WTC11 (cell line): Measurements from ENCODE around the gene BICDL2. TPM values are rescaled to one million over a fixed set of nuclear protein-coding genes. Genes with fewer than 3 reads are reported as not detected.

ENCODE experiments used
- ATAC-seq: fragments of 200-7000 bp; cut with Tn5 transposase; 2 replicates; pipeline ENCODE4 v1.10.0; 2021; ENCODE audit warnings: mild to moderate bottlenecking, moderate library complexity
- CTCF ChIA-PET: fragments of 300-600 bp; sonication (Branson Sonifier 250); formaldehyde crosslinking; loops from one replicate; lab custom pipeline; 2021; ENCODE audit warnings: antibody characterized with exemption; lab: Charles Lee
- POLR2A ChIA-PET: fragments of 350-600 bp; sonication (Branson Sonifier 250); formaldehyde crosslinking; loops from one replicate; lab custom pipeline; 2021; ENCODE audit warnings: antibody characterized with exemption; lab: Charles Lee
- DNase-seq: peaks from one replicate; pipeline ENCODE4 v3.0.0; 2021; ENCODE audit warnings: low spot score
- H3K27ac Mint-ChIP-seq: 2 replicates; pipeline ENCODE4 v1.8.0; 2021; ENCODE audit warnings: mixed read lengths
- H3K27me3 Mint-ChIP-seq: 2 replicates; pipeline ENCODE4 v1.8.0; 2021; ENCODE audit warnings: low read depth, mild to moderate bottlenecking, moderate library complexity, mixed read lengths
- H3K36me3 Mint-ChIP-seq: 2 replicates; pipeline ENCODE4 v1.8.0; 2021; ENCODE audit warnings: mixed read lengths
- H3K4me1 Mint-ChIP-seq: 2 replicates; pipeline ENCODE4 v1.8.0; 2022; ENCODE audit warnings: mixed read lengths
- H3K4me3 Mint-ChIP-seq: 2 replicates; pipeline ENCODE4 v1.8.0; 2021; ENCODE audit warnings: mild to moderate bottlenecking, moderate library complexity, mixed read lengths
- H3K9me3 Mint-ChIP-seq: 2 replicates; pipeline ENCODE4 v1.8.0; 2021; ENCODE audit warnings: mixed read lengths
- ARID4B ChIP-seq: sonication (generic); formaldehyde crosslinking; IDR thresholded peaks from 2 replicates; pipeline ENCODE4 v1.8.0; 2023; ENCODE audit warnings: missing genetic modification reagents, mild to moderate bottlenecking, borderline replicate concordance
- E2F4 ChIP-seq: sonication (generic); formaldehyde crosslinking; IDR thresholded peaks from 2 replicates; pipeline ENCODE4 v1.8.1; 2022; ENCODE audit warnings: low read depth, mild to moderate bottlenecking, moderate library complexity, missing genetic modification reagents, borderline replicate concordance
- ELF4 ChIP-seq: sonication (generic); formaldehyde crosslinking; IDR thresholded peaks from 2 replicates; pipeline ENCODE4 v1.8.1; 2022; ENCODE audit warnings: low read depth, mild to moderate bottlenecking, moderate library complexity, missing genetic modification reagents
- FOXP1 ChIP-seq: sonication (generic); formaldehyde crosslinking; IDR thresholded peaks from 2 replicates; pipeline ENCODE4 v1.8.0; 2022; ENCODE audit warnings: missing genetic modification reagents, mild to moderate bottlenecking, moderate library complexity, borderline replicate concordance
- IRF2 ChIP-seq: sonication (generic); formaldehyde crosslinking; IDR thresholded peaks from 2 replicates; pipeline ENCODE4 v1.8.0; 2022; ENCODE audit warnings: low read depth, missing genetic modification reagents, borderline replicate concordance
- MLX ChIP-seq: sonication (generic); formaldehyde crosslinking; IDR thresholded peaks from 2 replicates; pipeline ENCODE4 v1.8.1; 2023; ENCODE audit warnings: mild to moderate bottlenecking, missing genetic modification reagents, moderate library complexity
- MXD4 ChIP-seq: fragments of 250-450 bp; sonication (Bioruptor Pico); IDR thresholded peaks from 2 replicates; pipeline ENCODE4 v1.8.0; 2021; ENCODE audit warnings: mild to moderate bottlenecking, moderate library complexity, borderline replicate concordance
- NFE2L1 ChIP-seq: sonication (generic); formaldehyde crosslinking; IDR thresholded peaks from 2 replicates; pipeline ENCODE4 v1.8.1; 2023; ENCODE audit warnings: missing genetic modification reagents
- NFYB ChIP-seq: sonication (generic); formaldehyde crosslinking; conservative IDR thresholded peaks from 2 replicates; pipeline ENCODE4 v1.8.0; 2022; ENCODE audit warnings: low read depth, missing genetic modification reagents
- NR3C1 ChIP-seq: sonication (generic); formaldehyde crosslinking; conservative IDR thresholded peaks from 2 replicates; pipeline ENCODE4 v1.8.1; 2023; ENCODE audit warnings: low read depth, mild to moderate bottlenecking, missing genetic modification reagents
- OVOL2 ChIP-seq: fragments of 250-450 bp; sonication (Bioruptor Pico); IDR thresholded peaks from 2 replicates; pipeline ENCODE4 v1.9.0; 2021; ENCODE audit warnings: mild to moderate bottlenecking, borderline replicate concordance
- PRRX2 ChIP-seq: fragments of 250-450 bp; sonication (Bioruptor Pico); IDR thresholded peaks from 2 replicates; pipeline ENCODE4 v1.8.0; 2021; ENCODE audit warnings: mild to moderate bottlenecking
- SOX15 ChIP-seq: fragments of 250-450 bp; sonication (Bioruptor Pico); IDR thresholded peaks from 2 replicates; pipeline ENCODE4 v1.9.0; 2021; ENCODE audit warnings: mild to moderate bottlenecking
- TEAD1 ChIP-seq: sonication (generic); formaldehyde crosslinking; IDR thresholded peaks from 2 replicates; pipeline ENCODE4 v1.8.0; 2022; ENCODE audit warnings: mild to moderate bottlenecking, missing genetic modification reagents
- TEAD4 ChIP-seq: sonication (generic); formaldehyde crosslinking; IDR thresholded peaks from 2 replicates; pipeline ENCODE4 v1.8.0; 2022; ENCODE audit warnings: mild to moderate bottlenecking, missing genetic modification reagents
- USF1 ChIP-seq: sonication (generic); formaldehyde crosslinking; IDR thresholded peaks from 2 replicates; pipeline ENCODE4 v1.8.0; 2022; ENCODE audit warnings: mild to moderate bottlenecking, missing genetic modification reagents
- ZBTB21 ChIP-seq: sonication (generic); formaldehyde crosslinking; IDR thresholded peaks from 2 replicates; pipeline ENCODE4 v1.8.1; 2023; ENCODE audit warnings: mild to moderate bottlenecking, missing genetic modification reagents, borderline replicate concordance
- ZNF232 ChIP-seq: sonication (generic); formaldehyde crosslinking; IDR thresholded peaks from 2 replicates; pipeline ENCODE4 v1.8.0; 2022; ENCODE audit warnings: mild to moderate bottlenecking, missing genetic modification reagents
- ZNF396 ChIP-seq: fragments of 250-450 bp; sonication (Bioruptor Pico); IDR thresholded peaks from 2 replicates; pipeline ENCODE4 v1.8.0; 2021; ENCODE audit warnings: mild to moderate bottlenecking, moderate library complexity, borderline replicate concordance
- ZNF423 ChIP-seq: fragments of 250-450 bp; sonication (Bioruptor Pico); IDR thresholded peaks from 2 replicates; pipeline ENCODE4 v2.1.2; 2022; ENCODE audit warnings: mild to moderate bottlenecking, moderate library complexity
- ZNF532 ChIP-seq: fragments of 250-450 bp; sonication (Bioruptor Pico); IDR thresholded peaks from 2 replicates; pipeline ENCODE4 v1.9.0; 2021; ENCODE audit warnings: mild to moderate bottlenecking, borderline replicate concordance
- ZNF671 ChIP-seq: fragments of 250-450 bp; sonication (Bioruptor Pico); IDR thresholded peaks from 2 replicates; pipeline ENCODE4 v1.8.0; 2021; ENCODE audit warnings: mild to moderate bottlenecking
- total RNA-seq: library from RNA; stranded (reverse); gene quantifications from 3 replicates; pipeline ENCODE4 v1.2.3, GENCODE V29; 2021

BICDL2 gene
- total RNA-seq, 1 experiment from 2014 or later, result 28.2 TPM

- no peak for TF ChIP-seq ZNF532 (CRISPR knock-in tag)
- no peak for TF ChIP-seq TEAD1 (CRISPR knock-in tag)
- no peak for TF ChIP-seq MXD4 (CRISPR knock-in tag)
- TF ChIP-seq NR3C1 (CRISPR knock-in tag), result no peak
- TF ChIP-seq NFYB (CRISPR knock-in tag), result no peak
- TF ChIP-seq TEAD4 (CRISPR knock-in tag), result no peak
- no peak for TF ChIP-seq ZNF423
Measured at GRCh38 chr16:3032624-3033023, 4.1 kb downstream of the BICDL2 start (continued).

GRCh38 chr16:3030222-3031212, 6.2 kb downstream of the BICDL2 start:
- no peaks in the 10 kb centered on the region for H3K27me3 Mint-ChIP-seq
- no peak overlapping the region for H3K4me3 Mint-ChIP-seq
- peaks cover 24% of the 10 kb centered on the region for H3K4me1 Mint-ChIP-seq
- TF ChIP-seq E2F4 (CRISPR knock-in tag), result no peak
- TF ChIP-seq ELF4, result no peak
- no peak for TF ChIP-seq OVOL2 (CRISPR knock-in tag)
- TF ChIP-seq PRRX2 (CRISPR knock-in tag), result no peak
- TF ChIP-seq NFE2L1 (CRISPR knock-in tag), result no peak
- TF ChIP-seq IRF2 (CRISPR knock-in tag), result no peak
- no peak for TF ChIP-seq ZNF232
- TF ChIP-seq USF1, result no peak
- TF ChIP-seq MLX (CRISPR knock-in tag), result no peak
- TF ChIP-seq ZNF671, result no peak
- no peak for TF ChIP-seq FOXP1 (CRISPR knock-in tag)
- no peak for TF ChIP-seq ZNF423
- TF ChIP-seq ARID4B, result no peak
- no peak for TF ChIP-seq ZNF396
- TF ChIP-seq ZBTB21, result no peak
- TF ChIP-seq SOX15 (CRISPR knock-in tag), result no peak
- peaks cover 20% of the 10 kb centered on the region for H3K36me3 Mint-ChIP-seq
- H3K9me3 Mint-ChIP-seq, result no peaks in the 10 kb centered on the region
- ATAC-seq (no peak), DNase-seq (no peak)
- no peak overlapping the region for H3K27ac Mint-ChIP-seq
- ChIA-PET POLR2A (interaction anchor here (1.0 to 17.1 kb wide), 5 partner anchors 12 to 28 kb away, joined by 5 to 502 read pairs (median 9); partner anchors contain the start of genes CLDN6, CLDN9 and TNFRSF12A), CTCF (interaction anchor here (0.9 to 9.8 kb wide), 32 partner anchors 10 to 144 kb away, joined by 3 to 355 read pairs (median 8); partner anchors contain the start of genes BICDL2, CLDN6, CLDN9 and FLYWCH1)
